Nephron (organoid): ENCODE results near the gene CPSF4.

Experiments
- H3K27ac Mint-ChIP-seq, 3 experiments: 2 replicates each; pipeline ENCODE4 v1.8.0; 2020; ENCODE audit warnings: mixed read lengths in 3 of 3, mild to moderate bottlenecking in 2 of 3, moderate library complexity in 1 of 3
- H3K27me3 Mint-ChIP-seq: 2 replicates; pipeline ENCODE4 v1.8.0; 2021; ENCODE audit warnings: low read depth, mild to moderate bottlenecking, moderate library complexity, mixed read lengths
- H3K36me3 Mint-ChIP-seq: 2 replicates; pipeline ENCODE4 v1.8.0; 2020; ENCODE audit warnings: low read depth, mixed read lengths
- H3K4me1 Mint-ChIP-seq: 2 replicates; pipeline ENCODE4 v1.8.0; 2020; ENCODE audit warnings: mixed read lengths
- H3K4me3 Mint-ChIP-seq, 3 experiments: 2 replicates each; pipeline ENCODE4 v1.8.0; 2020; ENCODE audit warnings: mild to moderate bottlenecking in 3 of 3, mixed read lengths in 3 of 3, moderate library complexity in 2 of 3
- H3K9me3 Mint-ChIP-seq: 2 replicates; pipeline ENCODE4 v1.8.0; 2020; ENCODE audit warnings: mixed read lengths
- CTCF ChIP-seq, 3 experiments: fragments of 200-600 bp; sonication (generic); IDR thresholded peaks; one replicate each; pipeline ENCODE4 v1.5.0; 2021; ENCODE audit warnings: antibody characterized with exemption in 3 of 3; ENCODE audit not compliant: unreplicated experiment in 3 of 3

Gene CPSF4

GRCh38 chr7:99393355-99394187 is 45.2 kb upstream of the CPSF4 start:
- Mint-ChIP-seq H3K4me3 (peak overlapping the region; percentile 93 to 96 (median 96)), H3K9me3 (no peaks in the 10 kb centered on the region), H3K4me1 (peaks cover 16% of the 10 kb centered on the region), H3K27ac (peak overlapping the region; percentile 80 to 94 (median 90)), H3K36me3 (peaks cover 16% of the 10 kb centered on the region), H3K27me3 (no peaks in the 10 kb centered on the region)
- TF ChIP-seq CTCF (IDR thresholded peaks at IDR 0.05; ENCODE audit: unreplicated experiment in 3 of 3), result no peak

GRCh38 chr7:99394188-99394502 is 44.6 kb upstream of the CPSF4 start:
- peaks cover 21% of the 10 kb centered on the region for H3K36me3 Mint-ChIP-seq
- no peak for TF ChIP-seq CTCF (IDR thresholded peaks at IDR 0.05; ENCODE audit: unreplicated experiment in 3 of 3)
- no peak overlapping the region for H3K27ac Mint-ChIP-seq
- no peaks in the 10 kb centered on the region for H3K27me3 Mint-ChIP-seq
- H3K4me3 Mint-ChIP-seq, result peak overlapping the region in 2 of 3 experiments; percentile 93 to 96
- no peaks in the 10 kb centered on the region for H3K9me3 Mint-ChIP-seq
- H3K4me1 Mint-ChIP-seq, result peaks cover 16% of the 10 kb centered on the region

GRCh38 chr7:99395616-99396327 is 43.0 kb upstream of the CPSF4 start:
- Mint-ChIP-seq H3K36me3 (peaks cover 35% of the 10 kb centered on the region), H3K4me1 (peaks cover 16% of the 10 kb centered on the region), H3K27ac (no peak overlapping the region), H3K4me3 (no peak overlapping the region), H3K9me3 (no peaks in the 10 kb centered on the region), H3K27me3 (no peaks in the 10 kb centered on the region)
- no peak for TF ChIP-seq CTCF (IDR thresholded peaks at IDR 0.05; ENCODE audit: unreplicated experiment in 3 of 3)

- H3K27me3 Mint-ChIP-seq, result no peaks in the 10 kb centered on the region
- H3K4me1 Mint-ChIP-seq, result peaks cover 16% of the 10 kb centered on the region
- H3K9me3 Mint-ChIP-seq, result no peaks in the 10 kb centered on the region
- H3K36me3 Mint-ChIP-seq, result peaks cover 44% of the 10 kb centered on the region
- peak overlapping the region; percentile 32 to 59 (median 52) for H3K27ac Mint-ChIP-seq
- peak overlapping the region in 2 of 3 experiments; percentile 31 to 37 for H3K4me3 Mint-ChIP-seq
- no peak for TF ChIP-seq CTCF (IDR thresholded peaks at IDR 0.05; ENCODE audit: unreplicated experiment in 3 of 3)
These were observed 42.1 kb upstream of the CPSF4 start for GRCh38 chr7:99396418-99397296.

GRCh38 chr7:99397297-99397983 is 41.3 kb upstream of the CPSF4 start:
- Mint-ChIP-seq H3K27me3 (no peaks in the 10 kb centered on the region), H3K4me3 (peak overlapping the region in 1 of 3 experiments; percentile 37), H3K4me1 (peaks cover 16% of the 10 kb centered on the region), H3K9me3 (no peaks in the 10 kb centered on the region), H3K27ac (peak overlapping the region; percentile 32 to 59 (median 52)), H3K36me3 (peaks cover 47% of the 10 kb centered on the region)
- TF ChIP-seq CTCF (IDR thresholded peaks at IDR 0.05; ENCODE audit: unreplicated experiment in 3 of 3), result no peak
